HG02973 (cell line): Measurements from ENCODE around the gene NEK7.
"Not testable (repeated sequence)": the region's sequence is repeated elsewhere in the genome, so short reads cannot be mapped to it uniquely, and the experiment has no call there.

Experiments used
- ATAC-seq: cut with Tn5 transposase; IDR thresholded peaks from one replicate; pipeline ENCODE4 v1.9.1; 2021; ENCODE audit warnings: moderate library complexity; ENCODE audit not compliant: unreplicated experiment

NEK7 gene

DNA sequence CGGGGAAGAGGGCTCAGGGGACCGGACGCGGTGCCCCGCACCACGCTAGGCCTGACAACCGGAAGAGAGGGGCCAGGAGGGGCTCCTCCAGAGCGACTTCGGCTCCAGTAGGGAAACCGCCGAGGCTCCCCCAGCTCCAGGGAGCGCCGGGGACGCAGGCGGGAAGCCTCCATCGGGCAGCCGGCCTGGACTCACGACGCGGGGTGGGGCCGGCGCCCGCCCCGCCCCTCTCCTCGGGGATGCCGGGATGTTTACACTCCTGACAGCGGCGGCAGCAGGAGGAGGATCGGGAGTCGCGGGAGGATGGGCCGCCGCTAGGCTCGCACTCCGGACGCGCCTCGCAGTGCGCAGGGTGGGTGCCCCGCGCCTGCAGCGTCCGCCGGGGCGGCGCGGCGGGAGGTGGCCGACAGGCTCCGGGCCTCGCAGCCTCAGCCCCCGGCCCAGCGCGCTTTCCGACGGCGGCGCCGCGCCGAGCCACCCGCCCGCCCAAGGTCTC, at the start of gene NEK7:
Gene NEK7, plus strand, starts transcription at position 254 of the 496 bp plus-strand sequence. CDS start 75,583 bp downstream, outside the sequence.
- peak; percentile 38 for ATAC-seq

- ATAC-seq: no peak
Observed at GRCh38 chr1:198107091-198107501, 49.7 kb upstream of the NEK7 start.

- ATAC-seq: no peak
Observed at GRCh38 chr1:198108636-198109370, 48.0 kb upstream of the NEK7 start.

- ATAC-seq: no peak
Observed at GRCh38 chr1:198109371-198109715, 47.5 kb upstream of the NEK7 start.

DNA sequence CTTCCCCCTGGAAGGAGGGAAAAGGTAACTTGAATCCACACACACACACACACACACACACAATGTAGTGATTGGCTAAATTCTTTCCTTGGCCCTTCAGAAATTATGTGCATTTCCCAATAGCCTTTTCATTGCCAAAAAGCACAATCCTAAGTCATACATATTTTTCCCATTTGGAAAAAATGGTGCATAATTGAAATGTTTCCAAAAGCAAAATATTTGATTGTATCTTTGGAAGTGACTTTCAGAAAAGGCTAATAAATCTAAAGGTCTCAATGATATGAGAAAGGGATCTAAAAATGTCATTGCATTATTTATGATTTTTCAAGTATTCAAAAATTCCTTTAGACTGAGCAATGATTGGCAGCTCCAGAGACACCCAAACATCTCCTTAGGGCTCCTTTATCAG, 43.5 kb upstream of the NEK7 start:
- no peak for ATAC-seq

- ATAC-seq: no peak
Observed at GRCh38 chr1:198116069-198116468, 40.7 kb upstream of the NEK7 start.

- no peak for ATAC-seq
Observed at GRCh38 chr1:198116469-198116868, 40.3 kb upstream of the NEK7 start.

DNA sequence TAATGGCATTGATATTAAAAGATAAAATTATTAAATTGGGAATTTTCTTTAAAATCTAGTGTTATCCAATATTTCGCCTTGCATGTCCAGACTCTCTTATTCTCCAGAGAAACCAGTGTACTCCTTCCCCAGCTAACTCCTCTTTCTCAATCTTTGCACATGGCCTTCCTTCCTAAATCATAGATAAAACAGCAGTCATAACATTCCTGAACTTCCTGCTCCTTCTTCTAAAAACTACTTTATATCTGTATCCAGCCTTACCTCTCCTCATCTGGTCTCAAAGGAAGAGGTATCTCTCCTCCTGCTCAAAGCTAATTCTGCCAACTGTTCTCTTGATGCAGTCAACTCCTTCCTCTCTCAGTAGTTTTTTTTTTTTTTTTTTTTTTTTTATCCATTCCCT, 39.5 kb upstream of the NEK7 start:
- ATAC-seq: no peak

- no peak for ATAC-seq
Observed at GRCh38 chr1:198118134-198118533, 38.7 kb upstream of the NEK7 start.

DNA sequence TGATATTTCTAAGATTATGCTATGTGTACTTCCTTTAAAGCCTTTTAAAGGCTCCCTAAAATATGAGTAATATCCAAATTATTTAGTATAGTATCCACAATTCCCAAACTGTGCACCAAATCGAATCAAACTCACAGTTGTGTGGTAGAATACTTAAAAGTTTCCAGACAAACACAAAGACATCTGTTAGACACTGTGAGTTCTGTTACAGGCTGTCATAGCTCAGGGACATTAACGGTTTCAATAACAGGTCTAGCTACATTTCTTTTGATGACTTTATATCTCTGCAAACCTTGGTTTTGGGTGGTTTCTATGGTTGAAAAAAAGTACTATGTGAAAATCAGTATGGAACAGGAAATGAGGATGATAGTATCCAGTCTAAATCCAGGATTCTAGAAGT, 36.9 kb upstream of the NEK7 start:
- no peak for ATAC-seq

- no peak for ATAC-seq
Observed at GRCh38 chr1:198121056-198121826, 35.6 kb upstream of the NEK7 start.

DNA sequence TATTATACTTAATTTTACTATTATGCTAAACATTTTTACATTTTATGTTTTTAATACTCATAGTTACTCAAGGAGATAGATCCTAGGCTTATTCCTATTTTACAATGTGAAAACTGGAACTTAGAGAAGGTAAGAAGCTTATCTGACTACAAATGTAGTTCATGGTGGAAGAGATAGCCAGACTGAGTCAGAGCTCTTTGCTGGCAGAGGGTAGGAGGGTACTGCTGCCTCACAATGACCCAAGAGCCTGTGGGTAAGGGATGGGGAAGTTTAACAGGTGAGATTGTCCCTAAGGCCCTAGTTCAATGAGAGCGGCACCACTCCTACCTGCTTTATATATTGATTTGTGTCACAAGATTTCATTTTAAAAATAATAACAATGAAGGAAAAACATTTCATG, 34.1 kb upstream of the NEK7 start:
- ATAC-seq: no peak

DNA sequence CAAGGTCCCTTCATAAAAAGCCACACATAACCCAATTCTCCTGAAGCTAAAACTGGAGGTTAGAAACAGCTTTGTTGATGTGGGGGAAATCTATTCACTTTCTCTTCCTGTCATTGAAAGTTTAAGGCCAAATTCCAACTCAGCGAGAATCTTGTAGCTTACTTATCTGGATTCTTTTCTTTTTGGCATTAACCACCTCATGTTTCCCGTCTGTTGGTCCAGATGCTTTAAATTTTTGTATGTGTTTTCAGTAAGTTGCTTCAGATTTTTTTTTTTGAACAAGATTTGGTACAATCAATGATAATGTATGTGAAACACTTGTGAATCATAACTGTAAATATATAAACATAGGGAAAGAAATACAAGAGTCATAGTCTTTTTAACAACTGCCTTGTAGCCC, 33.7 kb upstream of the NEK7 start:
- ATAC-seq: no peak

- no peak for ATAC-seq
Observed at GRCh38 chr1:198124673-198125072, 32.1 kb upstream of the NEK7 start.

DNA sequence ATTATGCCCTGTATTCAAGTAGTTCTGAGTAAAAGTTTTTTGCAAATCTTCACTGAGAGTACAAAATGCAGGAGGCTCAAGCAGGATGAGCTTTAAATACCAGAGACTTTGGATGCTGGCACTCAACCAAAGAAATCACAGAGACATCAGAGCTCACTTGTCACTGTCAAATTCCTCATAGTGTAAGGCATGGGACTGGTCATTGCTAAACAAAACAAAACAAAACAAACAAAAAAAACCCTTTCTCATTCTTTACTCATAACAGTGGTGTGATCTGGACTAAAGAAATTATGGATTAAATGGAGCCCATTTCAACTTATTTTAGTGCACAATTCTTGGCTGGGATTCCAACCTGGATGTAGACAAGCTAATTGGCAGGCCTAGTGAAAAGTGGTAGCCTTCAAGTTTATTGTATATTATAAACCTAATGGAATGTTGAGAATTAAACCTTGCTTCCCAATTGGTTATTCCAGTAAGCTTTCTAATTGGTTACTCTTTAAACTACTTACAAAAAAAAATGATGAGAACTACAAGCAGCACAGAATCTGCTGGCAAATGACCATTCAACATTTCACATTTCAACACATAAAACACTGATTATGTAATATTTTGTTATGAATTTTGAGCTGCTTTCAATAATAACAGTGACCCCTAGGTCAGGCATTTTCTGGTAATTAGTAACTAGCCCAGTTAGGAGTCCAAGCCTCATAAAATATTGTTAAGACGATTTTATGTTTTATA, 30.6 kb upstream of the NEK7 start:
- ATAC-seq: no peak

DNA sequence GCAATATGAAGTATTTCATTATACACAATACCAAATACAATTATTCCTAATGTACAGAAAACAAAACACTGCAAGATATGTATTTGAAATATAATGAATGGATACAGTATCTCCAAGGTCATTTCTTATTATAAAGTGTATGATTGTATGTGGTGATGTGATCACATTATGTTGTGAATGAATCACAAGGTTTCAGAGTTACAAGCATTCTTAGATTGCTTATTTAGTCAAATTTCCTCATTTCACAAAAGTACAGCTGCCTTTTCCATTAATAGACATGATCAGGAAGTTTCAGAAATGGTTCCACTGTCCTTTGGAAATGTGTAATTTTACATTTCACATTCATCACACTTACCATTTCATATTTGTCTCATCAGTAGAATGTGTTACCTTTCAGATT, 28.3 kb upstream of the NEK7 start:
- ATAC-seq: no peak

- not testable (repeated sequence) for ATAC-seq
Observed at GRCh38 chr1:198130053-198130452, 26.7 kb upstream of the NEK7 start.

GRCh38 chr1:198132060-198132781, 24.6 kb upstream of the NEK7 start:
- peak; percentile 90 for ATAC-seq

- ATAC-seq: no peak
Observed at GRCh38 chr1:198134252-198134651, 22.5 kb upstream of the NEK7 start.

- no peak for ATAC-seq
Observed at GRCh38 chr1:198135366-198135765, 21.4 kb upstream of the NEK7 start.
